ENCODE results near the gene PHC2.
"Not testable (repeated sequence)": the region's sequence is repeated elsewhere in the genome, so short reads cannot be mapped to it uniquely, and the experiment has no call there.

Gene PHC2

DNA sequence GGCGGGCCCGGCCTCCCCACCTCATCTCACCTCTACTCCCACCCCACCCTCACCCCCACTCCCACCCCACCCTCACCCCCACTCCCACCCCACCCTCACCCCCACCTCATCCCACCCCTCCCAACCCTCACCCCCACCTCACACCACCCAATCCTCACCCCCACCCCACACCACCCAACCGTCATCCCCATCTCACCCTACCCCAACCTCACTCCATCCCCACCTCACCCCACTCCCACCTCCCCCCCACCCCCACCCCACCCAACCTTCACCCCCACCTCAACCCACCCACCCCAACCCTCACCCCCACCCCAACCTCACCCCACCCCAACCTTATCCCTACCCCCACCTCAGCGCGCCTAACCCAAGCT, 123.4 kb downstream of the PHC2 start:
- no peak for DNase-seq

DNA sequence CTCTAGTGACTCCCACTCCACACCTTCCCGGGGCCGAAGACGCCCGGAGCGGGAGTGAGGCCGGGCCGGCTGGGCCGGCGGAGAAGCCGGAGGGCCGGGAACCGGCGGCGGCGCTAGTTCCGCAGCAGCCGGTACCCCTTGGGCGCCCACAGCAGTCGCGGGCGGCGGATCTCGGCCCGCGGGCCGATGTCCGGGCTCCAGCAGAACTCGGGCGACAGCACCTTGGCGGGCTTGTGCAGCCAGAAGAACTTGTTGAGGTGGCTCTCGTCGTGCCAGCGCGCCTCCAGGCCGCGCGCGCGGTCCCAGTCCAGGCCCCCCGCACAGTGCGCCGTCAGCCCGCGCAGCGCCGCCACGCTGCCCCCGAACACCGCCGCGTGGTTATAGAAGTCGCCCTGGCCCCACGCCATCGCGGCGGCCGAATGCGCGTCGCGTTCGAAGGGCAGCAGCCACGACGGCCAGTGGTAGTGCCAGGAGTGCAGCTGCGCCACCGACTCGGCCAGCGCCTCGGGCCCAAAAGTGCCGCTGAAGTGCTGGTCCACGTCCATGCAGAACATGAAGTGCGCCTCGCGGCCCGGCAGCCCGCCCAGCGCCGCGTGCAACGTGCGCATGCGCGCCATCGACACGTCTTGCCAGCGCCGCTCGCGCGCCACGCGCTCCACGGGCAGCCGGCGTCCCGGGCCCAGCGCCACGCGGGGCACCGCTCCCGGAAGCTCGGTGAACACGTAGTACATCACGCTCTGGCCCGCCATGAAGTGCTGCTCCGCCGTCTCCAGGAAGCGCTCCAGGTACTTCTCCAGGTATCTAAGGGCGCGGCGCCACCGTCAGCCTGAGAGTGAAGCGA, 124.0 kb downstream of the PHC2 start:
- no peak for DNase-seq

DNA sequence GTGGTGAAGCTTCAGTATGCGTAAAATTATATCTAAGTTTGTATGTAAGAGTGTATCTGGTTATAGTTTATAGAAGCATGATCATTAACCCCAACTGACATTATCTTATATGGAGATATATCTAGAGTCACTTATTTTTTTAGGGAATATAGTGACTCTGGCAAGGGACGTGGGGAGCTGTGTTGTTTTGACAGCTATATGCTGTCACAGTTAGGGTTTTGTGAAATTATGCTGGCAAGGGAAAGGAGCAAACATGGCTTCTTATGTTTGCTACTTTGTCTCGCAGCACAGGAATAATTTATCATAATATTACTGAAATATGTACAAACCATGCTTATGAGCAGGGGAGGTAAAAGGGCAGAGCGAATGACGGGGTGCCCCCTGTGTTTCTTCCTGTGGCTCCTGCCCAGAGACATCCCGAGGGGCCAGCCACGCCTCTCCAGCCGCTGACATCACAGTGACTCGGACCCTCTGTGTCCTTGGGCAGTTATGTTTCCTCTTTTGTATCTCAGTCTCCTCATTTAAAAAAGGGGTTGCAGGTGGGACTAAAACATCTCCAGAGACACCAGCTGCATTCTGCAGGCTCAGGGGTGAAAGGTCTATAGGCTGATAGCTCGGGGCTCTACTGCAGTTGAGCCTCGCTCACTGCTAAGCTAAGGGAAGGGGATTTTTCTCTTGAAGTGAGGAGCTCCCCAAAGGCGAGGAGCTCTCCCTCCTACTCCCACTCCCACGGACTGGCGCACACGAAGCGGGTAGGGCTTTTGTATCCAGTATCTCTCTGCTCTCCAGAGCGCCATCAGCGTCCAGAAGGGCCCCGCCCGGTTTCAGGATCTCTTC, 124.9 kb downstream of the PHC2 start:
- no peak for DNase-seq

DNA sequence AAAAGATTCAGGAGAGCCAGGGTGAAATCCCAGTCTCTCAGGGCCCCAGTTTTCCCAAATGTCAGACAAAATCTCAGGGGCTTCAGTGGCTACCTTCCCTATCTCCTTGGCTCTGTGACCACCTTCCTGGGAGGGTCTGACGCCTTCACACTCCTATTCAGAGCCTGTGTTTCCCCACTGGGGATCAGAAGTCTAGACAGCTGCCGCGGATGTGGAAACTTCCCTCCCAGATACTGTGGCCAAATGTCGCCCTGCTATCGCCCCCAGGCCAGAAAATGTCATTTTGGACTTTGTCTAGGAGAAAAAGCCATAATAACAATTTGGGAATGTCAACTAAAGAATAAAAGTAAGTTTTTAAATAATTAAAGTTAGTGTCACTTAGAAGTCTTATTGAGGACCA, 125.9 kb downstream of the PHC2 start:
- no peak for DNase-seq

DNA sequence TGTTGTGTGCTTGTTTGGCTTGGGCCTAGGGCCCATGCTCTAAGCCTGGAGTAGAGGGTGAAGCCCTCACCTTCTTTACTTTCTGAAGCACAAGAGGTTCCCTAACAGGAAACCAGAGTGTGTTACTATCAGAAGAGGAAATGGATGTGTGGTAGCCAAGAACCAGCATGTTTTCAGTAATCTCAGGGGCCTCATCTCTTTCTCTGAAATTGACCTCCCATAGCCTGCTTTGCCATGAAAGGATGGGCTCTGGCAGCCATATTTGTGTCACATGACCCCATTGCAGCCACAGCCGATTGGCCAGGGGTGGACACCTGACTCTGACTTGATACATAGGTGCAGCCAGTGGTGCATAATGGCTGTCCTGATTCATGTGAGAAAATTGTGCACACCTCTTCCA, 128.6 kb downstream of the PHC2 start:
- no peak for DNase-seq

DNA sequence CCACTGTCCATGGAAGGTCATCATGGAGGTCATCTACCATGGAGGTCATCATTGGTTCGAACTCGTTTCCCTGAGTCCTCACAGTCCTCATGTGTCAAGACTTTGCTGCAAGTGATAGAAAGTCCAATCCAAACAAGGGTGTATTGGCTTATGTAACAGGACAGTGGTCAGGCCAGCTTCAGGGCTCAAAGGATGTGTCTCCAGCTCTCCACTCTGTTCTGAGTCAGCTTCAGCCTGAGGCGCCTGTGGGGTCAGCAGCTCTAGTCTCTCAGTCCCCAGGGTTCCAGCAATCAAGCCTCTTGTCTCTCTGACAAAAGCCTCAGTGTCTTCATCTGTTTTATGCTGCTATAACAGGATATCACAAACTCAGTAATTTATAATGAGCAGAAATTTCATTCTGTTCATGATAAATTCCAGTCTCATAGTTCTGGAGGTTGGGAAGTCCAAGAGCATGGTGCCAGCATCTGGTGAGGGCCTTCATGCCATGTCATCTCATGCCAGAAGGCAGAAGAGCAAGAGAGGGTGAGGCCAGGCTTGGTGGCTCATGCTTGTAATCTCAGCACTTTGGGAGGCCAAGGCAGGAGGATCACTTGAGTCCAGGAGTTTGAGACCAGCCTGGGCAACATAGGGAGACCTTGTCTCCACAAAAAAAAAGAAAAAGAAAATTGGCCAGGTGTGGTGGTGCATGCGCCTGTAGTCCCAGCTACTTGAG, 129.5 kb downstream of the PHC2 start:
- DNase-seq, result no peak

DNA sequence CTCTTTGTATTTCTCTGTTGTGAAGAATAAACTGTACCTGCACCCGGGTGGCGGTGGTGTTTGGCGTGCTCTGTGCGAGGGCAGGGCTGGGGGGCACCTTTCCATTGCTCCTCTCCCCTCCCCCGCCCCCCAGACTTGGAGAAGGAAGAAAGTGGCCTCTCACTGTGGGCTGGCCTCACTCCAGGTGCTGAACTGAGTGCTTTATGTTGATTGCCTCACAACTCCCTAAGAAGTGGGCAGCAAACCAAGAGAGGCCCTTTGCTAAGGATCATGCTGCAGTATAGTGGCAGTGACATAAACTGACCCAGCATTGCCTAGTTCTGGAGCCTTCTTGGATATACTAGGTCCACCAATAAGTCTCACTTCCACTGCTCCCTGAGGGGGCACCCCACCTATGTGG, 130.2 kb downstream of the PHC2 start:
- DNase-seq, result no peak

DNA sequence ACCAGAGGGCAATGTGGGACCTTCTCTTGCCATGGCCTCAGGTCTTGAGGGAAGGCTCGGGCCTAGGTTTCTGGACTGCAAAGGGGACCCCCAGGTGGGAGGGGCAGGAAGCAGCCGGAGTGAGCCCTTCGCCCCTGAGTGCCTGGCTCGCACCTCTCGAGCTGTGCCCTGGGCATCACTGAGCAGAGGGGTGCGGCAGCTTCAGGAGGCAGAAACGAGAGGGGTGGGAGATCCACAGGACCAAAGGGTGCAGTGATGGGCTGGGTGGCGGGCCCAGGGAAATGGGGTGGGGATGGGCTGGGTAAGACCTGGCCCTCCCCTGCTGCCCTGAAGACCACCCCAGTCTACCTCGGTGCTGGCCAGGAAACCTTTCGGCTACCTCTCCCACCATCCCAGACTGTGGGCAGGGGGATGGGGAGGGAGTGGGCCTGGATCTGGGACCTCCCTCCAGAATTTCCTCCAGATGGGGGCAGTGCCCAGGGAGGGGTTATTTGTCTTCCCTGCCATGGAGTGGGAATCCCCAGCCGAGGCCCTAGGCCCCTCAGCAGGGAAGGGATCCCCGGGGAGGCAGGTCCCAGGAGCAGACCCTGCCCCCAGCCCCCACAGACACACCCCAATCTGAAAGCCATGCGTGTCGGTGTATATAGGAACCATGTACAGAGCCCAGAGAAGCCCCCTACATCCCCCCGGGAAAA, 131.3 kb downstream of the PHC2 start:
- no peak for DNase-seq

DNA sequence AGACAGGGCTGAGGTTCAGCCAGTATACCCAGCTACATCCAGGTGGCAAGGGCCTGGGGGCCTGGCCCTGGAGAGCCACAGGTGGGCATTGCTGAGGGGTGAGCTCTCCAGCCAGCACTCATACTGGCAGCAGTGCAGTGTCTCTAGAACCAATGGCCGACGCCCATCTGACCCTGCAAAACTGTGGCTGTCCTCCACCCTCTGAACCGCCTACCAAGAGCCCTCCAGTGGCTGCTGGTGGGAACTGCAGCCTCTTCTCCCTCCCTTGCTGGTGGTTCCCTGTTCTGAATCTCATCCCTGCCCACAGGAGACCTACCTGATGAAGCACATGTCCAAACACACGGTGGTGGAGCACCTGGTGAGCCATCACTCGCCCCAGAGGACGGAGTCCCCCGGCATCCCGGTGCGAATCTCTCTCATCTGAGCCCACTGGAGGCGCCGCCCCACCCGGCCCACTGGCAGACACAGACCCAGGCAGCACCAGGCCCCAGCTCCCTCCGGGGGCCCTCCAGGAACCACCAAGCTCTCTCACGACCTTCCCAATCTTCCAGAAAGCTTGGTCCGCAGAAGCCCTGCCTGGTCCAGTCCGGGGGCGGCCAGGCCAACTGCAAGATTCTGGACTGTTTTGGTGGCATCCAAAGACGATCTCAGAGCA, 132.1 kb downstream of the PHC2 start:
- DNase-seq, result peak; percentile 11 to 59

DNA sequence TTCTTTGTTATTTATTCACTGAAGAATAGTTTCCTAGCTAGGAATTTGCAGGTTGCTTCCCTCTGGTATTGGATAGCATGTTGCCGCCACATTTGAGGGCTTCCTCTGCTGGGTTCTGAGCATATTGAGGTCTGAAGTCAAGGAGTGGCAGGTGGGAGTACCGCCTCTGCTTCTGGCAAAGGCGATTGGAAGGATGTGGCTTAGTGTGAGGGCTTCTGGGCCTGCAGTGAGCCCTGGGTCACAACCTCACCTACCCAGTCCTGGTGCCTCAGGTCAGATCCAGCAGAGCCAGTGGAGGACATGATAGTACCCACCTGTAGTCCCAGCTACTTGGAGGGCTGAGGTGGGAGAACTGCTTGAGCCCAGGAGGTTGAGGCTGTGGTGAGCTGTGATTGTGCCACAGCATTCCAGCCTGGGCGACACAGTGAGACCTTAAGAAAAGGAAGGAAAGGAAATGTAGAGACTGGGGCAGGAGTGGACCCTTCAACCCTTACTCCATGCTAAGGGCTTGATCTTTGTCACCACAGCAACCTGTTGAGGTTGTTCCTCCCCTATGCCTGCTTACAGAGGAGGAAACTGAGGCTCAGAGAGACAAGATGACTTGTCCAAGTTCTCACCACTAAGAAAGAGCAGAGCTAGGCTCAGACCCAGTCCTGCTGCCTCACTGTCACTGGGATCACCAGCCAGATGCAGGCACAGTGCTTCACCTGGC, 132.8 kb downstream of the PHC2 start:
- no peak for DNase-seq

DNA sequence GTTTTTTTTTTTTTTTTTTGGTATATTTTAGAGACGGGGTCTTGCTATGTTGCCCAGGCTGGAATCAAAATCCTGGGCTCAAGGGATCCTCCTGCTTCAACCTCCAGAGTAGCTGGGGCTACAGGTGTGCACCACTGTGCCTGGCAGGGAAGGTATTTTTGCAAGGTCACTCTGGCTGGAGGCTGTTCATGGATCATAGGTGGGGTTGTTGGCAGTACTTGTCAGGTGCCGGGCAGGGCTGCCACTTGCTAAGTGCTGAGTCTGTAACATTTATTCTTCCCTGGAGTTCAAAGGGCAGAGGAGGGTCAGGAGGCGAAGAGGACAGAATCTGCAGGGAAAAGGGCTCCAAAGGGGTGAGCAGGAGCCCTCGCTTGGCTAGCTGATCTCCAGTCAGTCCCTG, 134.1 kb downstream of the PHC2 start:
- no peak for DNase-seq

DNA sequence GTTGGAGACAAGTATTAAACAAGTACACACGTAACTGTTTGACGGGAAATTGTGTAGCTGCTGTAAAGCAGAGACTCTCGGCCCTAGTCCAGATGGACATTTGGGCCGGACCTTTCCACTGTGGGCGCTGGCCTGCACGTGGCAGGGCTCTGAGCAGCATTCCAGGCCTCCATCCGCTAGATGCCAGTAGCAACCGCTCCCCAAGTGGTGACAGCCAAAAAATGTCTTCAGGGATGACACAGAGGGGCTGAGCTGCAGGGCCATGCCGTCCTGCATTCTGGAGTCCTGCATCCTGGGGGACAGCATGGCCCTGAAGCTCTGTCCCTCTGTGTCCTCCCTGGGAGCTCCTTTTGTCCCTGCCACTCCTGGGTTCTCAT, 134.8 kb downstream of the PHC2 start:
- no peak for DNase-seq

DNA sequence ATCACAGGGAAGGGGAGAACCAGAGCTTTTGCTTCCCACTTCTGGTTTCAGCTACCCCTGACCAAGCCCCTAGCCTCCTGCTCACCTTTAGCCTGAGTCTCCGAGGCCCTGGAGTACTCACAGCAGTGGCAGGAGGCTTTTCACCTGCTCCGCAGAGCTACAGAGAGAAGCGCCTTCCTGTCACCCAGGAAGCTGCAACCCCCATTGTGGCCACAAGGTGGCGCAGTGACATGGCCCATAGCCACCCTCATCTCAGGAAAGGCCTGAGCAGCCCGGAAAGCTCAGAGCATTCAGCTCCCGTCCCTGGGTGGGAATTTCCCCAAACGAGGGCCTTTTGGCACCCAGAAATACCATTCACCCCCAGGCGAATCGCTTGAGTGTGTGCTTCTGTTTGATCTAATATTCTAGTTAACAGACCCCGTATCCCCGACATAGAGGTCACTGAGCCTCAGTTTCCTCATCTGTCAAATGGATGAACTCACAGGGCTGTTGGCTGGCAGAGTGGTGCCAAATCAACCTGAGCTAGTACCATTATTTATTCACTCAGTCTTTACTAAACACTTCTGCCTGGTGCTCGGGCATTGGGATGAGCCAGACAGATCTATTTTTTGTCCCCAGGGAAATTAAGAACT, 135.3 kb downstream of the PHC2 start:
- peak; percentile 55 to 83 for DNase-seq

DNA sequence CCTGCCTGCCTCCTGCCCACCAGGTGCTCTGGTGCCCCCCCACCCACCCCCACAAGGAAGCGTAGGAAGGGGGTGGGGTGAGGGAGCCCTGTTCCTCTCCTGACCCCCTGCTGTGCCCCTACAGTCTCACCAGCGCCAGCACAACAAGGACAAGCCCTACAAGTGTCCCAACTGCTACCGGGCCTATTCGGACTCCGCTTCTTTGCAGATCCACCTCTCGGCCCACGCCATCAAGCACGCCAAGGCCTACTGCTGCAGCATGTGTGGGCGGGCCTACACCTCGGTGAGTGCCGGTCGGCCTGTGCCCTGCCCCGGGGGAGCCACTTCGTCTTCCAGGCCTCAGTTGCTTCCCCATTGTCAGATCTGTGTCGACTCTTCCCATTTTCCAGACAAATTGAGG, 135.9 kb downstream of the PHC2 start:
- no peak for DNase-seq

DNA sequence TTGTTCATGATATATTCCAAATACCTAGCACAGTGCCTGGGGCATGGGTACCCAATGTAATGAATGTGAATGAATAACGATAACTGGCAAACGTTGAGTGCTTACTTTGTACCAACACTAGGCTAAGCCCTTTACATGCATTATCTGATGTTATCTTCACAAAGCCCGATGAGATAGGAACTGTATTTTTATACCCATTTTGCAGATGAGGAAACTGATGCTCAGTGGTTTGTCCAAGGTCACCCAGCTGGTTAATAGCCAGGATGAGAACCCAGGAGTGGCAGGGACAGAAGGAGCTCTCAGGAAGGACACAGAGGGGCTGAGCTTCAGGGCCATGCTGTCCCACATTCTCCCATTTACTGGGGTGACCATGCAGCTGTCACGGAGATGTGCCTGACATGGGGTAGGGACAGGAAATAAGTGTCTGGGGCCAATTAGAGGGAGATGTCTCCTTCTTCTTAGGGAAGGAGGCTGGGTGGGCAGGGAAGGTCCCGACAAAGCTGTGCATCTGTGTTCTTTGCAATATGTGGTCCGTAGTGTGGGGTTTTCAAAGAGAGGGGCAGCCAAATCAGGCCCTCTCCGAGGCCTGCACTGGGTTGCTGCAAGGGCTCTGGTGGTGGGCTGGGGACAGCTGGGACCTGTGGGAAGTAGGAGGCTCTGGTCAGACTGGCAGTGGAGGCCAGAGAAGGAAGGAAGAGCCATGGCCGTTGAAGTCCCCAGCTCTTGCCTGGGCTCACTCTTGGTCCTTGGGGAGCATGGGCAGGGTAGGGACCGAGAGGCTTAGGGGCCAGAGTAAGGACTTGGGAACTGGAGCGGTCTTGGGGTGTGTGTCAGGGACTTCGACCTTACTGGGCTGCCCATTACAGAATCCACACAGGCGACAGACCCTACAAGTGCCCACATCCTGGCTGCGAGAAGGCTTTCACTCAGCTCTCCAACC, 136.6 kb downstream of the PHC2 start:
- no peak for DNase-seq

DNA sequence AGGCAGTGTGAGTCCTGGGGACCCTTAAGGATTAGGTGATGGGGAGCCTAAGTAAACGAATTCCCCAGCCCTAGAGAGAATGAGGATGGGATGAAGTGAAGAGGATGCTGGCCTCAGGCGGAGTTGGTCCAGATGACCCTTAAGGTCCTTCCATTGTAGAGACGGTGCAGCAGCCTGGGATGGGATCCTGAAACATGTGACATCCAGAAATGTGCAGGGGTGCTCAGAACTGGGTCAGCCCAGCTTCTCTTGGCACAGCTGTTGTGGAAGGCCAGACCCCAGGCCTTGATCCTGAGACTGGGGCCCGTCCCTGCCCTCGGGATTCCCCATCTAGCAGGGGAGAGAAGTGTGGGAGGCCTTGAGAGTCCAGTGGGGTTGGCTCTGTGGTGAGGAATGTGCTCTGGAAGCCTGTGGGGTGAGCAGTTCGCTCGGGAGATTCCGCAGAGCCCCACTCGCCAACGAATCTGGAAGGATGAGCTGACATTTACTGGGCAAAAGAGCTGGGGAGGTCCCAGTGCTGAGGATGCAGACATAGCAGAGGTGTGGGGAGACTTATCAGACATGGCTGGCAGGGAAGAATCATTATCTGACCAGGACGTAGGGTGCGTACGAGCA, 138.1 kb downstream of the PHC2 start:
- DNase-seq, result no peak

DNA sequence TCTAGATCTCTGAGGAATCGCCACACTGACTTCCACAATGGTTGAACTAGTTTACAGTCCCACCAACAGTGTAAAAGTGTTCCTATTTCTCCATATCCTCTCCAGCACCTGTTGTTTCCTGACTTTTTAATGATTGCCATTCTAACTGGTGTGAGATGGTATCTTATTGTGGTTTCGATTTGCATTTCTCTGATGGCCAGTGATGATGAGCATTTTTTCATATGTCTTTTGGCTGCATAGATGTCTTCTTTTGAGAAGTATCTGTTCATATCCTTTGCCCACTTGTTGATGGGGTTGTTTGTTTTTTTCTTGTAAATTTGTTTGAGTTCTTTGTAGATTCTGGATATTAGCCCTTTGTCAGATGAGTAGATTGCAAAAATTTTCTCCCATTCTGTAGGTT, 140.3 kb downstream of the PHC2 start:
- not testable (repeated sequence) for DNase-seq

DNA sequence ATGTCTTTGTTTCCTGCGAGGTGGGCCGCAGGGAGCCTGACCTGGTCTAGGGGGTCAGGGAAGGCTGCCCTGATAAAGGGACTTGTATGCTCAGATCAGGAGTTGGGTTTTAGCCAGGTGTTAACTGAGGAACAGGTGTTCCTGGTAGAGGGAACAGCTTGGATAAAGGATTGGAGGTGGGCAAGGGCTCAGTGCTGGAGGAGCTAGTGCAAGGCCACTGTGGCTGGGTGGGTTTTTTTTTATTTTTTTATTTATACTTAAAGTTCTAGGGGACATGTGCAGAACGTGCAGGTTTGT, 141.1 kb downstream of the PHC2 start:
- no peak for DNase-seq

DNA sequence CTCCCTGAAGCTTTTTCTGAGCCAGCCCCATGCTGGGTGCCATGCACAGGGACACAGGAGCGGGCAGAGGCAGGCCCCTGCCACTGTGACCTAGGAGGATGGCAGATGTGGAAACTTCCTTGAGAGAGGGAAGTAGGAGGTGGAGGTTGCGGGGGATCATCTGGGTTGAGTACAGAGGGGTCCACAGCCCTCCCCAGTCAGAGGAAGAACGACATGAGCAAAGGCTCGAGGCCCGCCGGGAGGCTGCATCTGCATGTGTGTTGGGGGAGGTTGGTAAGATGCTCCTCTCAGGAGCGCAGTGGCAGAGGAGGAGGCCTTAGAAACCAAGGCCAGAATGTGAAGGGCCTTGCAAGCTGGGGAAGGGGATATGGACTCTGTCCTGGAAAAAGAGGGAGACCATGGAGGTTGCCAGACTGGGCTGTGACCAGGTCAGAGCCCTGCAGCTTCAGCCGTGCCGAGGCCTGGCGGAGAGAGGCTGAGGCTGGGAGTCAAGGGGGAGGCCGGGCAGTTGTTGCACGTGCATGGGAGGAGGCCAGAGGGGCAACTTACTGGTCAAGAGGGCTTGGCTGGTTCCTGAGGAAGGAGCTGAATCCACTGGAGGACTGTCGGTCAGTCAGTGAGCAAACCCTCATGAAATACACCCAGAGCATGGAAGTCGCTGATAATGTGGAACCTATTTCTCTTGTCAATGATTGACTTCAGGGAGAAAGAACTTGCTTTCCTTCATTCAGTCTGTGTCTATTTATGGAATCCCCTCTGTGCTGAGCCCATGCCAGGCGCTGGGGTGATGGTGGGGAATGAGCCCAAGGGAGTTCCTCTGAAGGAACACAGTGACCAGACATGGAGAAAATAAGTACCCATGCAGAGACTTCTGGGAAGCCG, 141.7 kb downstream of the PHC2 start:
- no peak for DNase-seq

All from NCI-H524 (cell line).